K562 (cell line): ENCODE results near the gene DESI2. TPM values are rescaled to one million over a fixed set of nuclear protein-coding genes. Genes with fewer than 3 reads are reported as not detected.

ENCODE experiments used
- CREM ChIP-seq: IDR thresholded peaks from 2 replicates; pipeline ENCODE4 v1.6.1; 2014; ENCODE audit warnings: antibody characterized with exemption, low read depth
- CUX1 ChIP-seq: fragments of 200-800 bp; sonication (Bioruptor generic); IDR thresholded peaks from 2 replicates; pipeline ENCODE4 v1.6.1; 2016; ENCODE audit warnings: missing genetic modification characterization, missing compliant biosample characterization
- CXXC5 ChIP-seq: fragments of 250-450 bp; sonication (Bioruptor Pico); IDR thresholded peaks from 2 replicates; pipeline ENCODE4 v1.8.0; 2022; ENCODE audit warnings: inconsistent platforms, mild to moderate bottlenecking, moderate library complexity
- DMBX1 ChIP-seq: fragments of 250-450 bp; sonication (Bioruptor Pico); IDR thresholded peaks from 2 replicates; pipeline ENCODE4 v1.8.0; 2022; ENCODE audit warnings: inconsistent platforms, mild to moderate bottlenecking, moderate library complexity, borderline replicate concordance
- FOXO4 ChIP-seq: fragments of 450-650 bp; formaldehyde crosslinking; IDR thresholded peaks from 2 replicates; pipeline ENCODE4 v1.4.0; 2020; ENCODE audit warnings: mild to moderate bottlenecking, moderate library complexity
- HDAC3 ChIP-seq: fragments of 450-650 bp; IDR thresholded peaks from 2 replicates; pipeline ENCODE4 v1.6.1; 2018; ENCODE audit warnings: borderline replicate concordance, mild to moderate bottlenecking, moderate library complexity; ENCODE audit not compliant: partially characterized antibody
- L3MBTL2 ChIP-seq: fragments of 450-650 bp; IDR thresholded peaks from 2 replicates; pipeline ENCODE4 v1.6.1; 2016; ENCODE audit warnings: mild to moderate bottlenecking, moderate library complexity
- SMARCE1 ChIP-seq: fragments of 450-650 bp; IDR thresholded peaks from 2 replicates; pipeline ENCODE4 v1.7.1; 2016; ENCODE audit warnings: mild to moderate bottlenecking
- SNIP1 ChIP-seq: fragments of 450-650 bp; IDR thresholded peaks from 2 replicates; pipeline ENCODE4 v1.7.1; 2017; ENCODE audit warnings: low read depth, mild to moderate bottlenecking
- SOX6 ChIP-seq: fragments of 450-650 bp; IDR thresholded peaks from 2 replicates; pipeline ENCODE4 v1.6.1; 2014; ENCODE audit warnings: mild to moderate bottlenecking
- THAP7 ChIP-seq: fragments of 250-450 bp; sonication (Bioruptor Pico); IDR thresholded peaks from 2 replicates; pipeline ENCODE4 v1.5.0; 2021
- polyA plus RNA-seq, 8 experiments: library from polyadenylated mRNA; depleted of rRNA in 4 of 8; stranded (reverse) in 5 of 8; unstranded in 3 of 8; fragments of >200 nt; fragmentation: Nextera tagmentation in 2 of 8; fragmentation: Illumina TruSeq in 1 of 8; extraction: Ambion mirVana in 2 of 8; extraction: Trizol in 1 of 8; gene quantifications; 2 replicates each; pipeline versions ENCODE4 v1.2.1 to v1.2.3, GENCODE V29; 2011 to 2014; ENCODE audit warnings: inconsistent platforms in 1 of 8, missing spikeins in 1 of 8
- total RNA-seq, 7 experiments: library from RNA; depleted of rRNA in 6 of 7; stranded (reverse); fragments of >200 nt in 6 of 7; fragmentation: Illumina TruSeq in 2 of 7; extraction: Trizol in 2 of 7; gene quantifications; 2 replicates each; pipeline versions ENCODE4 v1.2.1 to v1.2.3, GENCODE V29; 2011 to 2021; ENCODE audit warnings: low replicate concordance in 1 of 7

Gene DESI2
- total and polyA plus RNA-seq, 9 of the 15 experiments (the other 6 are each of a cell fraction or from before 2014, with no cell fraction given): 17.4 to 59.4 (median 38.4) TPM

- TF ChIP-seq FOXO4 (CRISPR knock-in tag): no peak
- no peak for TF ChIP-seq CXXC5
- no peak for TF ChIP-seq SOX6
- TF ChIP-seq CREM: no peak
- TF ChIP-seq CUX1 (CRISPR knock-in tag): no peak
- no peak for TF ChIP-seq L3MBTL2
- no peak for TF ChIP-seq DMBX1 (CRISPR knock-in tag)
- no peak for TF ChIP-seq THAP7
- TF ChIP-seq SMARCE1: no peak
- no peak for TF ChIP-seq HDAC3
- TF ChIP-seq SNIP1: no peak
Observed at GRCh38 chr1:244699741-244700140, 46.8 kb downstream of the DESI2 start (continued).
